Measurements from ENCODE around the gene TRAPPC2.

DNA sequence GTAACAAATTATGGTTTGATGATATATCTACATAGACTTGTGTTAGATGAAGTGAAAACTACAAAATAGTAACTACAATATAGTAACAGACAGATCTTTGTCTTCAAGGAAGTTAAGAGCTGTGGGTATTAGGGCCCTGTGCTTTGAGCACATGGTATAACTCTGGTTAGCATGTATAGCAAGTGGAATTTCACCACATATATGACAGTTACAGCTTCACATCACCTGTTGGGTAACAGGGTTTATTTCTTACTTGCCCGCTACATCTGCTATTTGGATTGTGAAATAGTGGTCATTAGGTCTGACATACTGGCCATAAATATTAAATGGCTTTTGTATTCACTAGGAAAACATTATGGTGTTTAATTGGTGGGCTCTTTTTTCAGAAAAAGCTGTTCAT lies 20.3 kb upstream of the TRAPPC2 start:
- no peak for TF ChIP-seq TGIF2 (CRISPR knock-in tag; IDR thresholded peaks at IDR 0.05)
- no peak for TF ChIP-seq TAF1 (IDR thresholded peaks at IDR 0.05; ENCODE audit: control insufficient read depth, extremely low read depth, insufficient read depth, low read length, severe bottlenecking)
- TF ChIP-seq RBM14 (IDR thresholded peaks at IDR 0.05; ENCODE audit: borderline replicate concordance, insufficient read depth, low read depth, low read length): no peak
- no peak for TF ChIP-seq POLR2AphosphoS2 (IDR thresholded peaks at IDR 0.05; ENCODE audit: low read length)

Data from K562 (cell line).